Esophagus muscularis mucosa (tissue), 4 donors: ENCODE results near the gene AMOTL1. TPM values are rescaled to one million over a fixed set of nuclear protein-coding genes. Genes with fewer than 3 reads are reported as not detected.
"Not testable (repeated sequence)": the region's sequence is repeated elsewhere in the genome, so short reads cannot be mapped to it uniquely, and the experiment has no call there.

ENCODE experiments used
- DNase-seq: peaks from one replicate; pipeline ENCODE4 v3.0.0-alpha.2; 2017; ENCODE audit errors: extremely low spot score
- H3K27ac ChIP-seq, 4 donors: fragments of 200-600 bp; sonication (generic); replicated peaks in 1 of 4; 1 replicate in 3 of 4; 2 replicates in 1 of 4; pipeline ENCODE4 v1.5.1; 2016 to 2019; ENCODE audit warnings: mild to moderate bottlenecking in 1 of 4
- H3K27me3 ChIP-seq, 4 donors: fragments of 200-600 bp; sonication (generic); one replicate each; pipeline versions ENCODE4 v1.5.1 to v1.6.0; 2016 to 2019
- H3K36me3 ChIP-seq, 4 donors: fragments of 200-600 bp; sonication (generic); one replicate each; pipeline ENCODE4 v1.5.1; 2016 to 2019
- H3K4me1 ChIP-seq, 4 donors: fragments of 200-600 bp; sonication (generic); one replicate each; pipeline ENCODE4 v1.5.1; 2016 to 2019
- H3K4me3 ChIP-seq, 4 donors: fragments of 200-600 bp; sonication (generic); 1 replicate in 2 of 4; 2 replicates in 2 of 4; pipeline ENCODE4 v1.5.1; 2016 to 2019; ENCODE audit warnings: mild to moderate bottlenecking in 4 of 4, moderate library complexity in 1 of 4
- H3K9me3 ChIP-seq, 4 donors: fragments of 200-600 bp; sonication (generic); 1 replicate in 3 of 4; 2 replicates in 1 of 4; pipeline ENCODE4 v1.5.1; 2016 to 2019
- EP300 ChIP-seq: sonication (generic); formaldehyde crosslinking; IDR thresholded peaks from one replicate; pipeline ENCODE4 v1.6.1; 2017; ENCODE audit warnings: antibody characterized with exemption
- POLR2A ChIP-seq: fragments of 450-650 bp; IDR thresholded peaks from one replicate; pipeline ENCODE4 v1.6.1; 2017; ENCODE audit warnings: antibody characterized with exemption, moderate library complexity, mild to moderate bottlenecking, low read depth
- POLR2AphosphoS5 ChIP-seq, 2 donors: sonication (generic); formaldehyde crosslinking; IDR thresholded peaks; one replicate each; pipeline ENCODE4 v1.6.1; 2017; ENCODE audit warnings: antibody characterized with exemption in 2 of 2
- WGBS: methylation state at CpG from one replicate; pipeline ENCODE4 v1.1.5; 2018; 5-methylcytosine and 5-hydroxymethylcytosine counted together
- intact Hi-C: fragments of 100-400 bp; cut with DNase I; formaldehyde crosslinking; loops from one replicate; pipeline ENCODE4 v1.15.1; 2023
- total RNA-seq, 4 donors: library from RNA; depleted of rRNA; stranded (reverse); fragments of >200 nt; gene quantifications; one replicate each; pipeline versions ENCODE4 v1.1.0 to v1.2.1, GENCODE V29; 2016
- TF ChIP-seq, protein P1 (sequence below), 3 experiments: fragments of 200-600 bp in 2 of 3; fragments of 450-650 bp in 1 of 3; sonication (generic) in 2 of 3; IDR thresholded peaks; one replicate each; pipeline ENCODE4 v1.5.1; 2017 to 2019; ENCODE audit warnings: antibody characterized with exemption in 3 of 3, mild to moderate bottlenecking in 2 of 3, moderate library complexity in 1 of 3

Gene AMOTL1
- total RNA-seq, 4 donors from 2014 or later: 172 to 259 (median 182) TPM

GRCh38 chr11:94791216-94791889, 23.2 kb downstream of the AMOTL1 start:
- Histone ChIP-seq H3K27me3 (no peaks in the 10 kb centered on the region), H3K36me3 (no peaks in the 10 kb centered on the region), H3K4me3 (no peak overlapping the region), H3K27ac (peak overlapping the region; percentile 21 to 67 (median 52)), H3K4me1 (peaks cover 50 to 96% (median 94%) of the 10 kb centered on the region in 4 donors), H3K9me3 (no peaks in the 10 kb centered on the region)
- intact Hi-C loops: loop anchor here (5.0 kb wide), 1 partner anchor 86 kb away; no protein-coding TSS in a partner anchor
- 94% methylated on average over 3 of the region's 3 CpGs for WGBS
- no peak for DNase-seq
- TF ChIP-seq EP300: no peak
- TF ChIP-seq, protein P1, sequence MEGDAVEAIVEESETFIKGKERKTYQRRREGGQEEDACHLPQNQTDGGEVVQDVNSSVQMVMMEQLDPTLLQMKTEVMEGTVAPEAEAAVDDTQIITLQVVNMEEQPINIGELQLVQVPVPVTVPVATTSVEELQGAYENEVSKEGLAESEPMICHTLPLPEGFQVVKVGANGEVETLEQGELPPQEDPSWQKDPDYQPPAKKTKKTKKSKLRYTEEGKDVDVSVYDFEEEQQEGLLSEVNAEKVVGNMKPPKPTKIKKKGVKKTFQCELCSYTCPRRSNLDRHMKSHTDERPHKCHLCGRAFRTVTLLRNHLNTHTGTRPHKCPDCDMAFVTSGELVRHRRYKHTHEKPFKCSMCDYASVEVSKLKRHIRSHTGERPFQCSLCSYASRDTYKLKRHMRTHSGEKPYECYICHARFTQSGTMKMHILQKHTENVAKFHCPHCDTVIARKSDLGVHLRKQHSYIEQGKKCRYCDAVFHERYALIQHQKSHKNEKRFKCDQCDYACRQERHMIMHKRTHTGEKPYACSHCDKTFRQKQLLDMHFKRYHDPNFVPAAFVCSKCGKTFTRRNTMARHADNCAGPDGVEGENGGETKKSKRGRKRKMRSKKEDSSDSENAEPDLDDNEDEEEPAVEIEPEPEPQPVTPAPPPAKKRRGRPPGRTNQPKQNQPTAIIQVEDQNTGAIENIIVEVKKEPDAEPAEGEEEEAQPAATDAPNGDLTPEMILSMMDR (IDR thresholded peaks at IDR 0.05): no peak
- no peak for TF ChIP-seq POLR2AphosphoS5 (IDR thresholded peaks at IDR 0.05)
- no peak for TF ChIP-seq POLR2A

DNA sequence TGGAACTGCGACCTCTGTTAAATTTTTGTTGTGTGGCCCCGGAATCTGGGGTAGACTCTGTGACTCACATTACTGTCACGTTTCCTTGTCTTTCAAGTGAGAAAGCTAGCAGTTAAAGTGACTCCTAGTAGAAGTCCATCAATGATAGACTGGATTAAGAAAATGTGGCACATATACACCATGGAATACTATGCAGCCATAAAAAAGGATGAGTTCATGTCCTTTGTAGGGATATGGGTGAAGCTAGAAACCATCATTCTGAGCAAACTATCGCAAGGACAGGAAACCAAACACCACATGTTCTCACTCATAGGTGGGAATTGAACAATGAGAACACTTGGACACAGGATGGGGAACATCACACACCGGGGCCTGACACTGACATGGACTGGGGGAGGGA, 23.8 kb downstream of the AMOTL1 start:
- intact Hi-C loops: loop anchor here (5.0 kb wide), 1 partner anchor 85 kb away; no protein-coding TSS in a partner anchor
- H3K27ac ChIP-seq: peak overlapping the region in 2 of 4 donors; percentile 21 to 62

DNA sequence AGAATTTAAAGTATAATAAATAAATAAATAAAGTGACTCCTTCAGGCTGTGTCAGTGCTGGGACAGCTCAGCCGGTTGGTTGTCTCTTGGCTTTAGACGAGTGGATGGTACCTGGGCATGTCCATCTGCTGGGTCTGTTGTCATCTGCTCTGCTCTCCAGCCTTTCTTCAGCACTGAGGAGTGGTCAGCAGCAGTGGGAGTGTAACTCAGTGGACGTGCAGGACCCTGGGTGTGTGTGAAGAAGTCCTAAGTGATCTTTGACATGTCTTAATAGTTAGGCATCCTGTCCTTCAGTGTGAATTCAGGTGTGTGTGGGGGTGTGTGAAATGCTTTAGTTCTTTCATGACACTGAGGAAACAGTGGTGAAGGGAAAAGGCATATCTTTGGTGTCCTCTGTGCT, 24.3 kb downstream of the AMOTL1 start:
- peaks cover 53 to 96% (median 95%) of the 10 kb centered on the region in 4 donors for H3K4me1 ChIP-seq
- no peaks in the 10 kb centered on the region for H3K36me3 ChIP-seq
- WGBS: 83% methylated on average over 3 of the region's 3 CpGs
- no peaks in the 10 kb centered on the region for H3K9me3 ChIP-seq
- intact Hi-C loops: loop anchor here (5.0 kb wide), 1 partner anchor 85 kb away; no protein-coding TSS in a partner anchor
- no peak overlapping the region for H3K4me3 ChIP-seq
- DNase-seq: no peak
- no peaks in the 10 kb centered on the region for H3K27me3 ChIP-seq
- H3K27ac ChIP-seq: peak overlapping the region in 3 of 4 donors; percentile 60 to 65 (median 64)
- TF ChIP-seq POLR2A: no peak
- TF ChIP-seq, protein P1 (IDR thresholded peaks at IDR 0.05): no peak
- no peak for TF ChIP-seq POLR2AphosphoS5 (IDR thresholded peaks at IDR 0.05)
- no peak for TF ChIP-seq EP300

More for the DNA sequence above, 23.8 kb downstream of the AMOTL1 start:
- H3K4me3 ChIP-seq, H3K9me3 ChIP-seq, H3K27me3 ChIP-seq, H3K36me3 ChIP-seq, DNase-seq: not testable (repeated sequence)
- WGBS: 95% methylated on average over 5 of the region's 5 CpGs
- peaks cover 53 to 96% (median 94%) of the 10 kb centered on the region in 4 donors for H3K4me1 ChIP-seq

DNA sequence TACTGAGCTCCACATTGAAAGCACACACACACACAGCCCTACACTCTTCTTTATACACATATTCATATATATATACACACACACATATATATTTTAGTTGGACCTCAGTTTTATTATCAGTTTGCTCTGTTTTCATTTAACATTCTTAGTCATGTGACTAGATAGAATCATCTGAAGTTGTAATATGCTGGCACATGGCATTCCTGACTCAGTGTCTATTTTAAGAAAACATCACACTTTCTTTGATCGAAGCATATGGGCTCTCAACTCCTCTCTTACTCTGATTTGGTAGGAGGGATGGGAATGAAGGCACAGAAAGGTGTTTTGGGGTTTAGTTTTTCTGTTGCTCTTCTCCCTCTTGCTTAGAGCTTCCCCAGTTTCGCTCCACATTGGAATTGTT, 24.8 kb downstream of the AMOTL1 start:
- DNase-seq: no peak
- H3K27ac ChIP-seq: peak overlapping the region; percentile 49 to 65 (median 62)
- H3K4me1 ChIP-seq: peaks cover 49 to 98% (median 95%) of the 10 kb centered on the region in 4 donors
- no peaks in the 10 kb centered on the region for H3K36me3 ChIP-seq
- WGBS: 55% methylated on average over 2 of the region's 2 CpGs
- no peaks in the 10 kb centered on the region for H3K9me3 ChIP-seq
- TF ChIP-seq, protein P1 (IDR thresholded peaks at IDR 0.05): no peak
- TF ChIP-seq POLR2A: no peak
- TF ChIP-seq EP300: no peak
- TF ChIP-seq POLR2AphosphoS5 (IDR thresholded peaks at IDR 0.05): no peak
- no peak overlapping the region for H3K4me3 ChIP-seq
- H3K27me3 ChIP-seq: no peaks in the 10 kb centered on the region
- intact Hi-C loops: loop anchor here (5.0 kb wide), 1 partner anchor 84 kb away; no protein-coding TSS in a partner anchor

DNA sequence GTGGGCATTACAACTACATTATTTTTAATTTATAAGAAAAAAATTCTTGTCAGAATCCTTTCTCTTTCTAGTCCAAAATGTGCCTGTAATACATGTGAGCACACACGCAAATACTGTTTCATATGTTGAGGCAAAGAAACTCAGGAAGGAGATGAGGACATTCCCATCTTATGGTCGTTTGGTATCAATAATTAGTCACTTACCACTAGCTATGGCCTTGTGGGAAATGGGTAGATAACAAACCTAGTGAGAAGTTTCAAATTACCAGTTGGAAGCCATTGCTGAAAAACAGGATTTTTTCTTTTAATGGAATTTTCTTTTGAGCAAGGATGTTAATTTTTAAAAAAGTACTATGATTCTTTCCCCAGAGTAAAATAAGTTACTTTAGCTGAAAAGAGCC, 25.7 kb downstream of the AMOTL1 start:
- Histone ChIP-seq H3K36me3 (no peaks in the 10 kb centered on the region), H3K4me3 (no peak overlapping the region), H3K27me3 (no peaks in the 10 kb centered on the region), H3K9me3 (no peaks in the 10 kb centered on the region), H3K27ac (peak overlapping the region; percentile 49 to 65 (median 62)), H3K4me1 (peaks cover 40 to 98% (median 94%) of the 10 kb centered on the region in 4 donors)
- TF ChIP-seq POLR2AphosphoS5 (IDR thresholded peaks at IDR 0.05) (no peak), POLR2A (no peak), EP300 (no peak)
- TF ChIP-seq, protein P1 (IDR thresholded peaks at IDR 0.05): no peak
- intact Hi-C loops: loop anchor here (5.0 kb wide), 1 partner anchor 83 kb away; no protein-coding TSS in a partner anchor
- WGBS: 52% methylated on average over 2 of the region's 2 CpGs
- DNase-seq: no peak
